ENCODE measurements around the gene SFXN4. TPM values are rescaled to one million over a fixed set of nuclear protein-coding genes. Genes with fewer than 3 reads are reported as not detected.

SFXN4 gene
- total RNA-seq, 1 donor from 2014 or later = 26.8 TPM

DNA sequence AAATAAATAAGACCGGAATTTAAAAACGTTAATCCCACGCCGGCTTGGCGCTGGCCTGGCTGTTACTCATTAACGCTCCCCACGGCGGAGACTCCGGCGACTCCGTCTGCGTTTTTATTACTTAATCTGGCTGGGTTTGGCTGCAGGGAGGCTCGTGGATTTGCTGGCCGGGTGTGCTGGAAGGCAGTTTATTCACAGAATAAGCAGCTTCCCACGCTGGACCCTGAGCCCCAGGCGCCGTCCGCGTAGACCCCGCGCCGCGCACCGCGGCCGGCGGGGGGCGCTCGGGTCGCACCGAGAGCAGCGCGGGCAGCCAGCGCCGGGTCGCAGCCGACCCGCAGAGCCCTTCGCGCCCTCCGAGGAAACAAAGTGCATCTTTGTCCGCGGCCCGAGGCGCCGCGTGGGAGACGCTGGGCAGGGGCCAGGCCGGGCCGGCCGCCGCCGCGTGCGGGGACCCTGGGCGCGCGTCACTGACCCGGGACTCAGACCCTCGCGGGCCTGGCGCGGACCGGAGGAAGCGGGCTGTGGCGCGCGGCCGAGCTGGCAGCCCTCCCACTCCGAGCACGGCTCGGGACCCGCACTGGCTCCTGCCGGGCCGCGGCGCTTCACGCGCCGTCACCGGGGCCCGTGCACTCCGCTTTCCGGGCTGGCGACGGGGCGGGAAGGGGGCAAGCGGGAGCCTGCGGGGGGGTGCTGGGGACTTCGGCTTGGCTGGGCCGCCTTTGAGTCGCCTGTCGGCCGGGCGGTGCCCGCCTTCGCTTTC lies 41.3 kb upstream of the SFXN4 start:
- peak overlapping the region; percentile 76 for H3K27ac Mint-ChIP-seq

DNA sequence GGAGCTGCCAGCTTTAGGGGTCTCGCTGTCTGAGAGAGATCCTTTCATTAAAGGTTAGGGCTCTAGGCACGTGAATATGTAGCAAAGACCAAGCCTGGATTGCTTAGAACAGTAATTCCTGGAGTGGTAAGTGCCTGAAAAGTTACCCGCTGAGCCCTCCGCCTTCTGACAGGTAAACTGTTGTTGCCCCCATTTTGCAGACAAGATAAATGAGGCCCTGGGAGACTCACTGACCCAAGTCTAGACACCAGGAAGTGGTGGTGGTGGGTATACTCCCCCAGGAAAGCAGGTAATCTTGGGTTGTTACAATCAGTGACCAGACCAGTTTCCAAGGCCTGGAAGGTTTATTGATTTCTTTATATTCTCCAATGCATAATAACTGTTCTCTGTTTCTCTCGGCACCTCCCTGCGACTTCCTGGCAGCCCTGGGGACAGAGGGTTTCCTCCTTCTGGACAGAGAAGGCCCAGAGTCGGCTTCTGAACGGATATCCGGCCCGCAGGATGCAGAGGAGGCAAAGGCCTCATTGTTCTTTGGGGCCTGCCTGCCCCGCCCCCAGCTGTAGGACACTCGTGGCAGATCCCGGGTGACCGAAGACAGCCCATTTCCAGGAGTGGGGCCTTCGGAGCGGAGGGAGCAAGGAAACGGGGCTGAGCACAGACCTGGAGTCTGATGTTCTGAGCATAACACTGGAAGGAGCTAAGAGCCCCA lies 40.5 kb upstream of the SFXN4 start:
- H3K27ac Mint-ChIP-seq = peak overlapping the region; percentile 76
- H3K9me3 Mint-ChIP-seq = no peaks in the 10 kb centered on the region
- peak overlapping the region; percentile 91 for H3K4me3 Mint-ChIP-seq
- TF ChIP-seq, protein P1, sequence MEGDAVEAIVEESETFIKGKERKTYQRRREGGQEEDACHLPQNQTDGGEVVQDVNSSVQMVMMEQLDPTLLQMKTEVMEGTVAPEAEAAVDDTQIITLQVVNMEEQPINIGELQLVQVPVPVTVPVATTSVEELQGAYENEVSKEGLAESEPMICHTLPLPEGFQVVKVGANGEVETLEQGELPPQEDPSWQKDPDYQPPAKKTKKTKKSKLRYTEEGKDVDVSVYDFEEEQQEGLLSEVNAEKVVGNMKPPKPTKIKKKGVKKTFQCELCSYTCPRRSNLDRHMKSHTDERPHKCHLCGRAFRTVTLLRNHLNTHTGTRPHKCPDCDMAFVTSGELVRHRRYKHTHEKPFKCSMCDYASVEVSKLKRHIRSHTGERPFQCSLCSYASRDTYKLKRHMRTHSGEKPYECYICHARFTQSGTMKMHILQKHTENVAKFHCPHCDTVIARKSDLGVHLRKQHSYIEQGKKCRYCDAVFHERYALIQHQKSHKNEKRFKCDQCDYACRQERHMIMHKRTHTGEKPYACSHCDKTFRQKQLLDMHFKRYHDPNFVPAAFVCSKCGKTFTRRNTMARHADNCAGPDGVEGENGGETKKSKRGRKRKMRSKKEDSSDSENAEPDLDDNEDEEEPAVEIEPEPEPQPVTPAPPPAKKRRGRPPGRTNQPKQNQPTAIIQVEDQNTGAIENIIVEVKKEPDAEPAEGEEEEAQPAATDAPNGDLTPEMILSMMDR (conservative IDR thresholded peaks at IDR 0.05) = no peak
- H3K4me1 Mint-ChIP-seq (ENCODE audit: unreplicated experiment) = peaks cover 35% of the 10 kb centered on the region
- H3K36me3 Mint-ChIP-seq = no peaks in the 10 kb centered on the region
- H3K27me3 Mint-ChIP-seq = peaks cover 12% of the 10 kb centered on the region
- DNase-seq (ENCODE audit: extremely low spot score, unreplicated experiment) = peak; percentile 72

More for the DNA sequence above, 41.3 kb upstream of the SFXN4 start:
- DNase-seq (ENCODE audit: extremely low spot score, unreplicated experiment) = peak; percentile 87
- Mint-ChIP-seq H3K36me3 (no peaks in the 10 kb centered on the region), H3K9me3 (no peaks in the 10 kb centered on the region), H3K4me3 (peak overlapping the region; percentile 91), H3K4me1 (ENCODE audit: unreplicated experiment) (peaks cover 43% of the 10 kb centered on the region), H3K27me3 (peaks cover 12% of the 10 kb centered on the region)
- TF ChIP-seq, protein P1 (conservative IDR thresholded peaks at IDR 0.05) = peak; percentile 89

DNA sequence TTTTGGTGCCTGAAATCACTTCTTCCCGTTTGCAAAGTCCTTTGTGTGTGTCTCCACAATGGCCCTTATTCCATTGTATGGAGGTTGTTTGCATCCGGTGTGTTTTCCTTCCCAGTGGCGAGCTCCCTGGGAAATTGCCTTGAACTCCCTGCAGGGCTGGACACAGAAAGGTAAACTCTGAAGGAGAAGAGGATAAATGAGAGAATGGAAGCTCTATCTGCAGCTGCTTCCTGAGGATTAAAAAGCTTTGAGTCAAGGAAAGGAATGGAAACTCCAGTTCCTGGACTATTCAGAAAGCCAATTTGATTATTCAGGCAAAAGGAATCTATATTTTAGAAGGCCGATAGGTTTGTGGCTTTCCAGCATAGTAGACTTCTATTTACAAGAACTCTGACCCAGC lies 37.5 kb upstream of the SFXN4 start:
- Mint-ChIP-seq H3K4me1 (ENCODE audit: unreplicated experiment) (peaks cover 14% of the 10 kb centered on the region), H3K27me3 (peaks cover 13% of the 10 kb centered on the region), H3K9me3 (no peaks in the 10 kb centered on the region), H3K27ac (no peak overlapping the region), H3K36me3 (no peaks in the 10 kb centered on the region), H3K4me3 (no peak overlapping the region)
- DNase-seq (ENCODE audit: extremely low spot score, unreplicated experiment) = no peak
- TF ChIP-seq, protein P1 (conservative IDR thresholded peaks at IDR 0.05) = no peak

DNA sequence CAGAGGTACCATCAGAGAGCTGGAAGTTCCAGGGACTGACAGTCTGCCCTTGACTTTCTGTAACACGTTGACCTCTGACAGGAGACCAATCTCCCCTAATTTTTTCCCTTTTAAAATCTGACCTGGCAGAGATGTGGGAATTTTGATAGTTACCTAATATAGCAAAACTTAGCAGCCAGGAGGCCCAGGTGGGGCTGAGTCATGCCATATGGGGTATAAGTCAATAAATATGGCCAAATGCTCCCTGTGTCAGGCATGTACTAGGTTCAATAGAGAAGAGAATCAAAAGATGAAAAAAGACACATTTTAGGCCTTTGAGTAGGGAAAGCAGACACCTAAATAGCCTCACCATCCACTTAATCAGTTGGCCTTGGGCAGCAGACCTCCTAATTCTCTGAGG lies 35.7 kb upstream of the SFXN4 start:
- no peaks in the 10 kb centered on the region for H3K9me3 Mint-ChIP-seq
- H3K4me3 Mint-ChIP-seq = no peak overlapping the region
- DNase-seq (ENCODE audit: extremely low spot score, unreplicated experiment) = no peak
- TF ChIP-seq, protein P1 (conservative IDR thresholded peaks at IDR 0.05) = no peak
- peaks cover 13% of the 10 kb centered on the region for H3K27me3 Mint-ChIP-seq
- H3K36me3 Mint-ChIP-seq = no peaks in the 10 kb centered on the region
- peaks cover 9% of the 10 kb centered on the region for H3K4me1 Mint-ChIP-seq (ENCODE audit: unreplicated experiment)
- H3K27ac Mint-ChIP-seq = no peak overlapping the region

DNA sequence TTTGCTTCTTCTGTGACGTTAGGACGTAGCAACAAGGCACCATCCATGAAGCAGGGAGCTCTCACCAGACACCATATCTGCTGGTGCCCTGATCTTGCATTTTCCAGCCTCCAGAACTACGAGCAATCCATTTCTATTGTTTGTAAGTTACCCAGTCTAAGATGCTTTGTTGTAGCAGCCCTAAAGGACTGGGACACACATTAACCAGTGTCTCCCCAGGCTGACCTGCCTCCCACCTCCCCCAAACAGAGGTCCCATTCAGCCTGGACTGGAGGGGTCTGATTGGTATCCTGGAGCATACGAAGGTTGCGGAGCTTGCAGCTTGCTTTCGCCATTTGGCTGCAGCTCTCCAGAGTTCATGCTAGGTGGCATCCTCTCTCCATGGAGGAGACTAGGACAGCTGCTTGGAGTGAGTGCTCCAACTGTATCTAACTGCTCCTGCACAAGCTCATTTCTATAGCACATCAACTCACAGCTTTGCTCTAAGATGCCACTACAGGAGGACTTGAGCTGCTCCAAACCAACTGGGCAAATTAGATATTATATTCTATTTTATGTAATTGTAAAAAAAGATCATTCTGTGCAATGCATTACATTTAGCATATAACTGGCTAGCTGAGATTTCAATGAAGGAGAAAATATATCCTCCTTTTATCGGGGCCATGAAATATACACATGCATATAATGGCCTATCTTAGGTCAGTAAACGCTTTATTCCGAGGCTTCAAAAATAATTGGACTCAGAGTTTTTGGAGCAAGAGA lies 33.9 kb upstream of the SFXN4 start:
- TF ChIP-seq, protein P1 (conservative IDR thresholded peaks at IDR 0.05) = peak; percentile 84
- peaks cover 10% of the 10 kb centered on the region for H3K4me1 Mint-ChIP-seq (ENCODE audit: unreplicated experiment)
- no peak overlapping the region for H3K4me3 Mint-ChIP-seq
- no peaks in the 10 kb centered on the region for H3K36me3 Mint-ChIP-seq
- no peaks in the 10 kb centered on the region for H3K9me3 Mint-ChIP-seq
- DNase-seq (ENCODE audit: extremely low spot score, unreplicated experiment) = peak; percentile 73
- H3K27ac Mint-ChIP-seq = no peak overlapping the region
- peaks cover 13% of the 10 kb centered on the region for H3K27me3 Mint-ChIP-seq

All from type B pancreatic cell (in vitro differentiated cells).